Right renal pelvis (tissue), 4 donors: ENCODE data around the gene SFT2D3. TPM values are rescaled to one million over a fixed set of nuclear protein-coding genes. Genes with fewer than 3 reads are reported as not detected.

ENCODE experiments used
- DNase-seq, 4 donors: peaks; one replicate each; pipeline ENCODE4 v3.0.0-alpha.2; 2013; ENCODE audit warnings: low read depth in 4 of 4, low spot score in 3 of 4, missing footprints in 1 of 4
- polyA plus RNA-seq, 4 donors: library from polyadenylated mRNA; unstranded; fragments of 120-200 nt; gene quantifications; one replicate each; pipeline ENCODE4 v1.2.1, GENCODE V29; 2013; ENCODE audit not compliant: insufficient read length in 4 of 4

Gene SFT2D3
- polyA plus RNA-seq, 4 donors: not detected

DNA sequence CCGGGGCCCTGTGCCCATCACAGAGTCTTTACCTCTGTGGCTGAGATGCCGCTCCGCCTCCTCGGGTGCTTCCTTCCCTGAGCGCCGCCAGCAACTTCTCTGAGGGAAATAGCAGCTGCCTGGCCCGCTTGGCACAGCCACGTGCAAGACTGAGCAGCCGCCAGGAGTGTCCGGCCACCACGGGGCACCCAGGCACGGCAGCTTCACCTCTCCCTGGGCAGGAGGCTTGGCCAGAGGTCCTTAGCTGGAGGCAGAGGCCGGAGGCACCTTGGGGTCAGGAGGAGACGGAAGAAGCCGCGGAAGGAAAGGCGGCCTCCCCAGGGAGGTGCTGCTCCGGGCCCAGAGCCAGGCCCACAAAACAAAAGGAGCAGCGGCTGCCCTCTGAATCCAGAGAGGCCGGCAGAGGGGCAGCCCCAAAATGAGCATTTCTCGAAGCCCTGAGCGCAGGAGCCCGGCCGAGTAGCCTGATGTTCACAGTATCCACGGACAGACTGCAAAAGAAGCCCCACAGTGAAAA is 20.0 kb upstream of the SFT2D3 start:
- no peak for DNase-seq

DNA sequence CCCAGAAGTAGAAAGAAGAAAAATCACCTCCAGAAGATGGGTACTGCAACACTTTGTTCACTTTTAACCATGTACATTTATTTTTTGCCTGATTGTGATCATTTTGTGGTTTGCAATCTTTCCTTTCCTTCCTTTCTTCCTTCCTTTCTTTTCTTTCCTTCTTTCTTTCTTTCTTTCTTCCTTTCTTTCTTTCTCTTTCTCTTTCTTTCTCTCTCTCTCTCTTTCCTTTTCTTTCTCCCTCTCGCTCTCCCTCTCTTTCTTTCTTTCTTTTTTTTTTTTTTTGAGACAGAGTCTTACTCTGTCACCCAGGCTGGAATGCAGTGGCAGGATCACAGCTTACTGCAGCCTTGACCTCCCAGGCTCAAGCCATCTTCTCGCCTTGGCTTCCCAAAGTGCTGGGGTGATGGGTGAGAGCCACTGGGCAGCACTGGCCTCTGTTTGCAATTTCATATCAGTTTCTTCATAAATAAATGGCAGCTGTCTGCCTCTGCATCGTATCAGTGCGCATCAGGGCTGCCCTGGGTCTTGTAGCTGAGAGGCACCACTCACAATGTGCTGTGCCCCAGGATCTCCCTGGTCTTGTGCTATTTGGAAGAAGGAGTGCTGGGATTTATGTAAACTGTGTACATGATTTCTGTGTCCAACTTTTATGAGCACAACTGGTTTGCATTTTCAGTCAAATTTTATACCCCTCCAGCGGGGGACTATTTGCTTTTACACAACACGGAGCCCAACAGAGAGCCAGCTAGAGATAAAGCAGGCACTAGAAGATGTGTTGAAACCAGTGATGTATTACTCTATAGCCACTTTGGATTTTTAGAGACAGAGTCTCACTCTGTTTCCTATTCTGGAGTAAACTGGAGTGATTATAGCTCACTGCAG is 19.1 kb upstream of the SFT2D3 start:
- no peak for DNase-seq

DNA sequence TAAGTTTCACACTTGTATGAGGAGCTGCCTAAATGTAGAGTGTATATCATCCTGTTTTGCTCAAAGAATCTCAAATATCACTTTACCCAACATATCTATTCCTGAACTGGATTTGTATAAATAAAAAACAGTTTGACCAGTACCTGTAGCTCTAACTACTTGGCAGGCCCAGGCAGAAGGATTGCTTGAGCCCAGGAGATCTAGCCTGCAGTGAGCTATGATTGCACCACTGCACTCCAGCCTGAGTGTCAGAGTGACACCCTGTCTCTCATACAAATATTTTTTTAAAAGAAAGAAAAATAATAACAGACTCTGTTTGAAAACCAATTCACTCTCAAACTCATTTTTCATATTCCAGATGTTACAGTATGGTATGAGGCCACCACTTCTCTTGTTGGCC is 18.2 kb upstream of the SFT2D3 start:
- no peak for DNase-seq

DNA sequence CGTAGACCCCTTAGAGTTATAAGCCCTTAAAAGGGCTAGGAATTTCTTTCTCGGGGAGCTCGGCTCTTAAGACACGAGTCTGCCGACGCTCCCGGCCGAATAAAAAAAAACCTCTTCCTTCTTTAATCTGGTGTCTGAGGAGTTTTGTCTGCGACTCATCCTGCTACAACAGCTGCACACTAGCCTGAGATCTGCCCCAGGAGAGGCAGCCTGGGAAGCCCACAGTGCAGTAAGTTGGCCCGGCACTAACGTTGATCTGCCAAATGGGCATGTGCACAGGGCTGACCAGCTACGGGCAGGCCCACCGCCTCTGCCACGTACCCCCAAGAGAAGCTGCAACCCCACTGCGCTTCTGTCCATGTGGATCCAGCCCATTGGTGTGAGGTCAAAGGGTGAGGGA is 17.5 kb upstream of the SFT2D3 start:
- DNase-seq: no peak

DNA sequence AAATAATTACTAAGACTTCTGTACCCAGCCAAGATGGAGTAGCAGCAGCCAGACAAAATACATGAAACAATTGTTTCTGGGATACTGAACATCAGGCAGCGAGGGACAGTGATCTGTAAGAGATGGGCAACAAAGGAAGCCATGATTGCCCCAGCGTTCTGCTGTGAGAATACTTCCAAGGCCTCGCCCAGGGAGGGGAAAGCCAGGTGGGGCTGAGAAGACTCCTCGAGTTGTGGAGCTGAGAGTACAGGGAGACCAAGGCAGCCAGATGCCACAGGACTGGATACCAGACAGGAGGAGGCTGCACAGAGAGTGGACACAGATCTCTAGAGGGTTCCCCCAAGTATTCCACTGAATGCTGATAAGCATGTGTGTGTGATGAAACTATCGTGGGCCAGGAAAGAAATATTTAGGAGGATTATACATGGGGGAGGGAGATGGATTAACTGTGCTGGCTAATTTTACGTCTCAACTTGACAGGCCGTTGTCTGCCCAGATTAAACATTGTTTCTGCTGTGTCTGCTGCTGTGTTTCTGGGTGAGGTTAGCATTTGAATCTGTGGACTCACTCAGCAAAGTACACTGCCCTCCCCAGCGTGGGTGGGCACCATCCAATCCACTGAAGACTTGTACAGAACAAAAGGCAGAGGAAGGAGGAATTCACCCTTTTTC is 15.8 kb upstream of the SFT2D3 start:
- no peak for DNase-seq

DNA sequence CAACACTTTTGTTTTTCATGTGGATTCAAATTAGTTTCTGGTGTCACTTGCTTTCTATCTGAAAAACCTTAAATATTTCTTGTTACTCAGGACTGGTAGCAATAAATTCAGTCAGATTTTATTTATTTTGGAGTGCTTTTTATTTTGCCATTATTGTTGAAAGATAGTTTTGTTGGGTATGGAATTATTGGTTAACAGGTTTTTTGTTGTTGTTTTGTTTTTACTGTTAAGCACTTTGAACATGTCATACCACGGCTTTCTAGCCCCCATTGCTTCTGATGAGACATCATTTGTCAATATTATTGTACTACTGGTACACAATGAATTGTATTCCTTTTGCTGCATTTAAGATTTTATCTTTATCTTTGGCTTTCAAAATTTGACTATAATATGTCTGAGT is 12.9 kb upstream of the SFT2D3 start:
- DNase-seq: no peak

DNA sequence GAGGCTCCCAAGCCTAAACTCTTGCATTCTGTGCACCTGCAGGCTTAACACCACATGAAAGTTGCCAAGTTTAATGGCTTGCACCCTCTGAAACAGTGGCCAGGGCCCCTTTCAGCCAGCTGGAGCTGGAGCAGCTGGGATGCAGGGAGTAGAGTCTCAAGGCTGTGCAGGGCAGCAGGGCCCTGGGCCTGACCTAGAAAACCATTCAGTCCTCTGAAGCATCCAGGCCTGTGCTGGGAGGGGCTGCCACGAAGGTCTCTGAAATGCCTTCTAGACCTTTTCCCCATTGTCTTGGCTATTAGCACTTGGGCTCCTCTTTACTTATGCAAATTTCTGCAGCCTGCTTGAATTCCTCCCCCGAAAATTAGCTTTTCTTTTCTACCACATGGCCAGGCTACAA is 10.6 kb upstream of the SFT2D3 start:
- DNase-seq: no peak

DNA sequence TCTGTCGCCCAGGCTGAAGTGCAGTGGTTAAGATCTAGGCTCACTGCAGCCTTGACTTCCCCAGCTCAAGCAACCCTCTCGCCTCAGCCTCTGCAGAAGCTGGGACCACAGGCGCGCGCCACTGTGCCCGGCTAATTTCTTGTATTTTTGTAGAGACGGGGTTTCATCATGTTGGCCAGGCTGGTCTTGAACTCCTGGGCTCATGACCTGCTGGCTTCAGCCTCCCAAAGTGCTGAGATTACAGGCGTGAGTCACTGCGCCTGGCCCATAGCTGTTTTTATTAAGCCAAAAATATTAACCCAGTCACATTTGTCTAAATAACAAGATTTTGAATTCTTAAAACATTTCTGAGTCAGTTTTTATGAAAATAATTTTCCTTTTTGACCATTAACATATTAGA is 6.3 kb upstream of the SFT2D3 start:
- DNase-seq: no peak

DNA sequence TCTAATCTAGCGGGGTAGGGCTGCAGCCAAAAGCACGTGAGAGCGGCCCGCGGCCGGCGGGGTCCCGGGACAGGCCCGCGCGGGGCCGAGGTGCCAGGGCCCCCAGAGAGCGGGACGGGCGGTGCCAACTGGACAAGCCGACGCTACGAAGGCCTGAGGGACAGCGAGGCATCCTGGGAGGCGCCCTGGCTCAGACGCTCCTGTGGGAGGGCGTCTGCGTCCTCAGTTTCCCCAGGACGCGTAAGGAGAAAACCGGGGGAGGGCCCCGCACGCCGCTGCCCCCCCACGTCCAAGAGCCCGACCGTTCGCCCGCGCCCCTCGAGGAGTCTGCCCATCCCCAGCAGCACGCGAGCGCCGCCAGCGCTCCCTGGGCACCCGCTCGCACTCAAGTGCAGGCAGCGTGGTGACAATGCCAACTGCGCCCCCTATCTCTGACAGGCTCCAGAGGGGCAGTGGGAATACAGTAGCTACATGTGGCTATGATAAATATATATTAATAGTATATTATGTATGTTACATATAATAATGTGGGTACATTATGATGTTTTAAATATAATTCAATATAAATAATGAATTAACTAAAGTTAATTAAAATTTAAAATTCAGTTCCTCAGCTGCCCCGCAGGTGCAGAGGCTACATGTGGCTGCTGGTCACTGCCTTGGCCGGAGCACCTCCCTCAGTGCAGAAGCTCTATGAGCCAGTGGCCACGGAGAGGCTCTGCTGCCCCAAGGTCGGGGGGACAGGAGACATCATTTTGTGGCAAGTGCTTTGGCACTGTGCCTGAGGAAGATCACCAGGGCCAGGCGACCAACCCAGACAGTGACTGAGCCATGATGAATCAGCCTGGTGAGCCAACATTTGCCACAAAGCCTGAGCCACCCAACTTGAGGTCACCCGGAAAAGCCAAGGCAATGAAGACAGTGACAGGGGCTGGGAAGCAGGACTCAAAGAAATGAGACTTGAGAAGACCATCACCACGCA is 5.5 kb upstream of the SFT2D3 start:
- peak in 1 of 4 donors; percentile 54 for DNase-seq

DNA sequence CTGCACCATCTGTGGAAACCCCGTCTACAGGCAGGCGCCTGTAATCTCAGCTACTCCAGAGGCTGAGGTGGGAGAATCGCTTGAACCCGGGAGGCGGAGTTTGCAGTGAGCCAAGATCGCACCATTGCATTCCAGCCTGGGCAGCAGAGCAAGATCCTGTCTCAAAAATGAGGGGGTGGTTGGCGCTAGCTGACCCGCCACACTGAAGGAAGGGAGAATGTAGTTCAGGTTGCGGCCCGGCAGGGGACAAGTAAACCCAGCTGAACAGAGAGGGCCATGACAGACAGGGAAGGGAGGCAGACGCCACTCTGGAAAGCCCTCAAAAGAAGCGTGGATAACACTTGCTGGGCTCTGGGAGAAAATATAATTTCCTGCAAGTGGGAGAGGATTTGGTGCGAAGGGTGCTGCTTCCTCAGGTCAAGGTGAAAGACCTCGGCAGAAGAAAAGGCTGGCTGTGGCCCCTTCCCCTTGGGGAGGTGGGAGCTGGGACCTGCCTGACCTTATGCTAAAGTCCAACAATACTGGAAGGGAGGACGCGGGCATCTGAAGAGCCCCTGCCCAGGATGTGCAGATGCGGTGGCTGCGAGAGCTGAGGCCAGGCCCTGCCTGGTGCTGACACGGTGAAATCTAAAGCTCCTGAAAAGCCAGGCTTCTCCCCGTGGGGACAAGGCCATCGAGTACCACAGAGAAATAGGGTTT is 3.7 kb upstream of the SFT2D3 start:
- no peak for DNase-seq

DNA sequence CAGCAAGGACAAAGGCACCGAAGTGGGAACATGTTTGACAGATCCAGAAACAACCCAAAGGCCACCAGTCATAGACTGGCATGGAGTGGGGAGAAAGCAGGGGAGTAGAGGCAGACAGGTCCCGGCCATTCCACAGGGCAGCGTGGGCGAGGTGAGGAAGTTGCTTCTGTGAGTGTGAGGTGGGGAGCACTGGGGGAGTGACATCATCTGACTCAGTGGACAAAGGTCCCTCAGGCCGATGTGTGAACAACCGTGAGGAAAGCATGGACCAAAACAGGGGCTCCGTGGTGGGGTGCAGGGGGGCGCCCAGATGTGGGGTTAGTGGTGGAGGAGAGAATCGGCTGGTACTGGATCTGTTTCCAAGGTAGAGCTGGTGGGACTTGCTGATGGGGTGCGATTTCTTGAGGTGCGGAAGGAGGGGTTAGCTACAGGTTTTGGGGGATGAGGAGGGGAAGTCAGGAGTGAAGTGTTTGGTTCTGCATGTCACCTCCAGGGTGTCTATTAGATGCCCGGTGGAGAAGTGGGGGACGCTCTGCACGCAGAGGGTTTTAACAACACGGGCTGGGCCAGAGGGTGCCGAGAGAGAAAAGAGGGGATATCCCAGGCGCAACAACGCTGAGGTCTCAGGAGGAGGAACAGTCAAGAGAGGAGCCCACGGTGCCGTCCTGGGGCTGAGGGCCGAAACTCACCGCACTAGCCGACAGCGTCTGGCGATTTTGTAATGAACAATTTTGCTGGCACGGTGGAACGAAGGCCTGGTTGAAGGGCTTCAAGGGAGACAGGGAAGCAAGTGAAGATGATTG is 2.5 kb upstream of the SFT2D3 start:
- DNase-seq: no peak

DNA sequence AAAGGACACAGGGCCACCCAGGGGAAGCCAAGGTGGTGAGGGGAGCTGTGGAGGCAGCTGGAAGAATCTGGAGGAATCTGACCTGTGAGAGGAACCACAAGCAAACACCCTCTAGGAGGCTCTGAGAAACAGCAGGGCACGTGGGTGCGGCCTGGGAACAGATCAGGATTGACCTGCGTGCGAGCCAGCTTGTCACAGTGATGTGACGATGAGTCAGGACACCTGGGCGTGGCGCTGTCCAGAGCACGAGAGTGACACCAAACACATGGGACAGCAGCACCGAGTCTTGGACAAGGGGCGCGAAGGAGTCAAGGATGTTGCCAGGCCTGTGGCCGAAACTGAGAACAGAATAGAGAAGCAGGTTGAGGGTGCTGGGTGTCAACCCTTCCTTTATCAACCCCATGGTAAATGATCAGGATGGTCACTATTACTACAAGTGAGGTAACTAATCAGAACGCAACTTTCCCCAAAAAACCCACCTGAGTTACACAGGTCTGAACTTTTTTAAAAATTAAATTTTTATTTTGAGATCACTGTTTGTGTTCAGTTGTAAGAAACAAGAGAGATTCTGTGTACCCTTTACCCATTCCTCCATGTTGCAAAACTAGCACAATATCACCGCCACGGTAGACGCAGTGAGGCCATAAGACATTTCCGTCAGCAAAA is 637 bp upstream of the SFT2D3 start:
- no peak for DNase-seq

DNA sequence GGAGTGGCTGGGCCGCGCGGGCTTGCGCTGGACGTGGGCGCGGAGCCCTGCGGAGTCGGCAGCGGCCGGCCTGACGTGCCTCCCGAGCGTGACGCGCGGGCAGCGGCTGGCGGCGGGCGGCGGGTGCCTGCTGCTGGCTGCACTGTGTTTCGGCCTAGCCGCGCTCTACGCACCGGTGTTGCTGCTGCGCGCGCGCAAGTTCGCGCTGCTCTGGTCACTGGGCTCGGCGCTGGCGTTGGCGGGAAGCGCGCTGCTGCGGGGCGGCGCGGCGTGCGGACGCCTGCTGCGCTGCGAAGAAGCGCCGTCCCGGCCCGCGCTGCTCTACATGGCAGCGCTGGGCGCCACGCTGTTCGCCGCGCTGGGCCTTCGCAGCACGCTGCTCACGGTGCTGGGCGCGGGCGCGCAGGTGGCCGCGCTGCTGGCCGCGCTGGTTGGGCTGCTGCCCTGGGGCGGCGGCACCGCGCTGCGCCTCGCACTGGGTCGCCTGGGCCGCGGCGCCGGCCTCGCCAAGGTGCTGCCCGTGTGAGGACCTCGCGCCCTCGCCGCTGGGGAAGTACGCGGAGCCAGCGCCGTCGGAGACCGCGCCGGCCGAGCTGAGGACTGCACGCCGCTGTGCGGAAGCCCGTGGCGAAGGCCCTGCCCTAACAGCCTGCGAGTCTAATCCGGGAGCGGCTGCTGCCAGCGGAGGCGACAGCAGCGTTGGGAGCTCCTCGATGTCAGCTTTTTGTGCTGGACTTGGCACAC is 526 bp downstream of the SFT2D3 start:
- DNase-seq: peak; percentile 41 to 56 (median 49)

DNA sequence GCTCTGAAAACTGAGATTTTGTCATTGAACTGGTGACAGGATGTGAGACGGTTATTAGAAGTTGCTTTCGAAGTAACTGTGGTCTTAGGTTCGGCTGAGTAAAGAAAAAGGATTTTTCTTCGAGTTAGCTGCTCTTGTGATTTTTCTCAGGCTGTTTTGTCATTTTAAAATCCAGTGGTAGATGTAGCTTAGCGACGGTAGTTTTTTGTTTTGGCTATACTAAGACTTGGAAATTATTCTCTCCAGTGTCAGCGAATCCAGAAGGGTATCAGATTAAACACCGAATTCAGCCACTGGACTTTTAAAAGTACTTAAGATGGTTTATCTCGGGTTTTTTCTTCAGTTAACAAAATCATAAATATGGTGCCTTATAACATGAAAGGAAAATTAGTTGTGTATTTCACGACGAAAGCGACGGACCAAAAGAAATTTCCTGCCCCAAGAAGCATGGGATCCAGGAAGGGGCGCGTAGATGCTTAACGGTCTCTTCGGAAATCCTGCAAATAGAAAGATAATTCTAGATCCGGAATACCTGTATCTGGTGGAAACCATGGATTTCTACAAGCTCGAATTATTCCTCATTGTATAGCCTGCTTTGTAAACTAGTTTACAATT is 1.2 kb downstream of the SFT2D3 start:
- no peak for DNase-seq

DNA sequence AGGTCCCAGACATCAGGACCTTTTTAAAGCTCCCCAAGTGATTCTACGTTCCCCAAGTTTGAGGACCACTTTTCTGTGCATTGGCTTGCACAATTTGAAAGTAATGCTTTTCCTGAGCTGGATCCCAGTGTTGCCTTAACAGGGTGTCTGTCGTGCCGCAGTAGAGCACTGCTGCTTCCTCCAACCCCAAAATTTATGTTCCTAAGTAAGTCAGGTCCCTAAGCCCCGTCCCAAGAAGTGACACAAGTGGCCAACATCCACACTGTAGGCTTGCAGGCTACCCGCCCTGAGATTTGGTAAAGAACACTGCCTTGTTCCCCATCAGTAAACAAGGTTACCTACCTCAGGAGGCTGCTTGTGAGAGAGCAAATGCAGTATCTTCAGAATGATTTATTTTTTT is 2.0 kb downstream of the SFT2D3 start:
- no peak for DNase-seq

DNA sequence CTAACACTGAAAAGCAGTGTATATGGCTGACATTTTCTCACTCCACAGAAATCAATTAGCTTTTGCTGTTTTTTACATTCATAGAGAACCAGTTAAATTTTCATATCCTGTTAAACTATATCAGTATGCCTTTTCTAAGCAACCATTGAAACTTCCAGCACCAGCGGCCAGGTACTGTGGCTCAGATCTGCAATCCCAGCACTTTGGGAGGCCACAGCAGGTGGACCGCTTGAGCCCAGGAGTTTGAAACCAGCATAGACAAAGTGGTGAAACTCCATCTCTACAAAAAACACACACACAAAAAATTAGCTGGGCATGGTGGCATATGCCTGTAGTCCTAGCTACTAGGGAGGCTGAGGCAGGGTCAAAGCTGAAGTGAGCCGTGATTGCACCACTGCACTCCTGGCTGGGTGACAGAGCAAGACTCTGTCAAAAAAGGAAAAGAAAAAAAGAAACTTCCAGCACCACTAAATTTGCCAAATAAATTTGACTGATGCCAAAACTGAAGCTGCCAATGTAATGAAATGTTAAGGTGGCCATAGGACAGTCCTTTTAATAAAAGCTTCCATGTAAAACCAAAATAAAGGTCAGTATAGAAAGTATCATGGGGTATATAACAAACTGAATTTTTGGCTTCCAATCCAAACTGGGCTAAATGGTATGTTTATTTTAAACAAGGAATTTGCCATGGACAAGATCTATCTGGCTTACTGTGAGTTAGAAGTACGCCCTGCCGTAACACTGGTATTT is 3.5 kb downstream of the SFT2D3 start:
- DNase-seq: no peak
